H1 (cell line): ENCODE measurements around the gene MRRF. TPM values are rescaled to one million over a fixed set of nuclear protein-coding genes. Genes with fewer than 3 reads are reported as not detected.

Source experiments
- CTCF ChIA-PET: fragments of 300-600 bp; sonication (Branson Sonifier 250); formaldehyde crosslinking; loops from one replicate; lab custom pipeline; 2021; ENCODE audit not compliant: partially characterized antibody; lab: Charles Lee
- POLR2A ChIA-PET: fragments of 300-600 bp; sonication (Branson Sonifier 250); formaldehyde crosslinking; loops from one replicate; lab custom pipeline; 2021; ENCODE audit warnings: inconsistent platforms; ENCODE audit not compliant: partially characterized antibody; lab: Charles Lee
- DNase-seq, 2 experiments: peaks; one replicate each; pipeline versions ENCODE4 v3.0.0 to v3.0.0-alpha.2; 2010 to 2022; ENCODE audit warnings: low spot score in 2 of 2, low read depth in 1 of 2, mixed read lengths in 1 of 2
- FAIRE-seq: peaks from 2 replicates; lab custom pipeline; 2011; peaks lifted over from hg19 to GRCh38; lab: Jason Lieb, UNC
- H2AFZ ChIP-seq: 2 replicates; pipeline ENCODE4 v1.8.1; 2012; ENCODE audit warnings: low read length, inconsistent platforms
- H2AK5ac ChIP-seq: 2 replicates; pipeline ENCODE4 v1.6.1; 2013; ENCODE audit warnings: low read depth, low read length
- H2BK120ac ChIP-seq: replicated peaks from 2 replicates; pipeline ENCODE3; 2013; ENCODE audit warnings: low read depth, low read length, inconsistent platforms
- H2BK12ac ChIP-seq: 2 replicates; pipeline ENCODE4 v1.6.1; 2013; ENCODE audit warnings: low read depth, low read length
- H2BK15ac ChIP-seq: 2 replicates; pipeline ENCODE4 v1.6.1; 2013; ENCODE audit warnings: low read length
- H2BK20ac ChIP-seq: 2 replicates; pipeline ENCODE4 v1.6.1; 2013; ENCODE audit warnings: low read length
- H2BK5ac ChIP-seq: 2 replicates; pipeline ENCODE4 v1.6.1; 2013; ENCODE audit warnings: low read depth, low read length
- H3K14ac ChIP-seq: 2 replicates; pipeline ENCODE4 v1.6.1; 2013; ENCODE audit warnings: inconsistent platforms; ENCODE audit not compliant: insufficient read length
- H3K18ac ChIP-seq: 2 replicates; pipeline ENCODE4 v1.6.1; 2013; ENCODE audit warnings: low read length; ENCODE audit errors: extremely low read depth
- H3K23ac ChIP-seq: 2 replicates; pipeline ENCODE4 v1.6.1; 2013; ENCODE audit warnings: inconsistent platforms; ENCODE audit not compliant: insufficient read length
- H3K23me2 ChIP-seq: 2 replicates; pipeline ENCODE4 v1.6.1; 2013; ENCODE audit warnings: low read depth, low read length
- H3K27ac ChIP-seq: 2 replicates; pipeline ENCODE4 v1.6.1; 2011; ENCODE audit warnings: low read depth, low read length, inconsistent platforms
- H3K27me3 ChIP-seq, 4 experiments: replicated peaks in 1 of 4; 1 replicate in 1 of 4; 2 replicates in 3 of 4; pipeline versions ENCODE4 v1.6.1 to v1.8.1; 2011 to 2013; ENCODE audit warnings: low read length in 3 of 4, mild to moderate bottlenecking in 3 of 4, inconsistent platforms in 2 of 4, mixed read lengths in 2 of 4, moderate library complexity in 1 of 4; ENCODE audit not compliant: control insufficient read depth in 3 of 4, insufficient read depth in 3 of 4; ENCODE audit errors: extremely low read depth in 1 of 4
- H3K36me3 ChIP-seq, 4 experiments: 2 replicates each; pipeline versions ENCODE4 v1.6.1 to v1.8.1; 2011 to 2013; ENCODE audit warnings: mild to moderate bottlenecking in 4 of 4, low read length in 3 of 4, moderate library complexity in 2 of 4, control low read depth in 1 of 4, inconsistent platforms in 1 of 4; ENCODE audit not compliant: insufficient read depth in 4 of 4, control insufficient read depth in 2 of 4
- H3K4ac ChIP-seq: replicated peaks from 2 replicates; pipeline ENCODE3; 2013; ENCODE audit warnings: low read length, low read depth, mixed read lengths, inconsistent platforms; ENCODE audit not compliant: insufficient read length
- H3K4me1 ChIP-seq, 4 experiments: replicated peaks in 1 of 4; 1 replicate in 1 of 4; 2 replicates in 3 of 4; pipeline versions ENCODE4 v1.6.1 to v1.8.1; 2011 to 2013; ENCODE audit warnings: low read length in 3 of 4, inconsistent platforms in 2 of 4, mixed read lengths in 1 of 4; ENCODE audit not compliant: insufficient read depth in 4 of 4, control insufficient read depth in 3 of 4
- H3K4me2 ChIP-seq, 2 experiments: 2 replicates each; pipeline versions ENCODE4 v1.6.1 to v1.8.1; 2011 to 2013; ENCODE audit warnings: low read depth in 2 of 2, low read length in 2 of 2, control low read depth in 1 of 2, inconsistent platforms in 1 of 2, mild to moderate bottlenecking in 1 of 2; ENCODE audit not compliant: insufficient read depth in 1 of 2
- H3K4me3 ChIP-seq, 4 experiments: fragments of 200-600, 300-600 bp in 1 of 4; sonication (generic), shearing (Covaris generic), sonication (Bioruptor Twin) in 1 of 4; 2 replicates each; pipeline versions ENCODE4 v1.5.1 to v1.8.1; 2011 to 2016; ENCODE audit warnings: low read length in 4 of 4, low read depth in 3 of 4, control low read depth in 2 of 4, inconsistent platforms in 2 of 4, mild to moderate bottlenecking in 2 of 4, mixed read lengths in 1 of 4, moderate library complexity in 1 of 4; ENCODE audit not compliant: insufficient read depth in 2 of 4; ENCODE audit errors: extremely low read depth in 1 of 4
- H3K56ac ChIP-seq: replicated peaks from 2 replicates; pipeline ENCODE3; 2013; ENCODE audit warnings: low read depth, mild to moderate bottlenecking, mixed read lengths, low read length, inconsistent platforms; ENCODE audit not compliant: insufficient read length
- H3K79me1 ChIP-seq: 2 replicates; pipeline ENCODE4 v1.6.1; 2013; ENCODE audit warnings: low read depth, low read length, control low read depth
- H3K79me2 ChIP-seq, 2 experiments: 2 replicates each; pipeline versions ENCODE4 v1.6.1 to v1.8.1; 2012 to 2013; ENCODE audit warnings: low read length in 2 of 2, mild to moderate bottlenecking in 2 of 2, inconsistent platforms in 1 of 2; ENCODE audit not compliant: insufficient read depth in 2 of 2, control insufficient read depth in 1 of 2
- H3K9ac ChIP-seq, 4 experiments: replicated peaks in 1 of 4; 1 replicate in 1 of 4; 2 replicates in 3 of 4; pipeline versions ENCODE4 v1.6.1 to v1.8.1; 2011 to 2013; ENCODE audit warnings: low read depth in 3 of 4, low read length in 3 of 4, control low read depth in 2 of 4, mild to moderate bottlenecking in 2 of 4, moderate library complexity in 2 of 4, inconsistent platforms in 1 of 4; ENCODE audit errors: extremely low read depth in 1 of 4
- H3K9me3 ChIP-seq, 2 experiments: 2 replicates each; pipeline versions ENCODE4 v1.6.1 to v1.8.1; 2012 to 2013; ENCODE audit warnings: mild to moderate bottlenecking in 2 of 2, moderate library complexity in 2 of 2, control low read depth in 1 of 2, inconsistent platforms in 1 of 2, low read depth in 1 of 2, low read length in 1 of 2, mixed read lengths in 1 of 2; ENCODE audit not compliant: insufficient read depth in 2 of 2
- H4K20me1 ChIP-seq, 2 experiments: replicated peaks in 1 of 2; 2 replicates each; pipeline versions ENCODE3 to v1.8.1; 2011 to 2013; ENCODE audit warnings: inconsistent platforms in 2 of 2, low read length in 2 of 2, mild to moderate bottlenecking in 1 of 2; ENCODE audit not compliant: insufficient read depth in 2 of 2, control insufficient read depth in 1 of 2
- H4K5ac ChIP-seq: 2 replicates; pipeline ENCODE4 v1.6.1; 2013; ENCODE audit warnings: low read length, low read depth, mixed read lengths, inconsistent platforms; ENCODE audit not compliant: insufficient read length
- H4K8ac ChIP-seq: 2 replicates; pipeline ENCODE4 v1.8.0; 2013; ENCODE audit warnings: mild to moderate bottlenecking, moderate library complexity, low read length, inconsistent platforms; ENCODE audit not compliant: insufficient read depth; ENCODE audit errors: extremely low read depth
- H4K91ac ChIP-seq: replicated peaks from 2 replicates; pipeline ENCODE3; 2013; ENCODE audit warnings: low read length, mixed read lengths, inconsistent platforms; ENCODE audit not compliant: insufficient read length
- ASH2L ChIP-seq: fragments of 200-600, 300-600 bp; sonication (generic); IDR thresholded peaks from one replicate; pipeline ENCODE4 v1.7.1; 2017; ENCODE audit warnings: low read length
- ATF2 ChIP-seq: IDR thresholded peaks from 2 replicates; pipeline ENCODE4 v1.6.1; 2012; ENCODE audit warnings: low read length, inconsistent platforms
- ATF3 ChIP-seq: IDR thresholded peaks from 2 replicates; pipeline ENCODE4 v1.6.1; 2011; ENCODE audit warnings: low read depth, mild to moderate bottlenecking, low read length; ENCODE audit not compliant: insufficient read depth
- BRCA1 ChIP-seq: IDR thresholded peaks from 2 replicates; pipeline ENCODE4 v1.6.1; 2012; ENCODE audit warnings: low read depth, low read length, improper control_type of control experiment
- CHD1 ChIP-seq: IDR thresholded peaks from 2 replicates; pipeline ENCODE4 v1.6.1; 2012; ENCODE audit warnings: low read depth, low read length, improper control_type of control experiment
- CHD2 ChIP-seq: IDR thresholded peaks from 2 replicates; pipeline ENCODE4 v1.6.1; 2012; ENCODE audit warnings: low read length, improper control_type of control experiment
- KDM1A ChIP-seq: fragments of 200-600, 300-600 bp; sonication (generic); IDR thresholded peaks from 2 replicates; pipeline ENCODE4 v1.7.1; 2016; ENCODE audit warnings: mild to moderate bottlenecking, low read length, borderline replicate concordance
- PHF8 ChIP-seq: fragments of 200-600 bp; sonication (generic); conservative IDR thresholded peaks from 2 replicates; pipeline ENCODE4 v1.7.1; 2012; ENCODE audit warnings: low read depth, mild to moderate bottlenecking, inconsistent platforms, low read length, moderate library complexity
- POLR2A ChIP-seq, 2 experiments: IDR thresholded peaks; 1 replicate in 1 of 2; 2 replicates in 1 of 2; pipeline ENCODE4 v1.6.1; 2011; ENCODE audit warnings: low read depth in 2 of 2, low read length in 2 of 2, mild to moderate bottlenecking in 2 of 2; ENCODE audit errors: control extremely low read depth in 1 of 2
- SP2 ChIP-seq: IDR thresholded peaks from 2 replicates; pipeline ENCODE4 v1.6.1; 2012; ENCODE audit warnings: mild to moderate bottlenecking, low read length, inconsistent platforms
- TAF7 ChIP-seq: optimal IDR thresholded peaks from 2 replicates; pipeline ENCODE3; 2011; ENCODE audit warnings: low read depth, mild to moderate bottlenecking, inconsistent platforms, low read length, moderate library complexity, borderline replicate concordance
- TEAD4 ChIP-seq: IDR thresholded peaks from 2 replicates; pipeline ENCODE4 v1.6.1; 2012; ENCODE audit warnings: low read depth, low read length, inconsistent platforms, mixed read lengths
- WGBS, 2 experiments: shearing (Covaris generic) in 1 of 2; methylation state at CpG; one replicate each; pipeline versions ENCODE4 v1.1.6 to v1.1.7; 2013 to 2015; ENCODE audit warnings: low lambda C conversion rate in 2 of 2, mixed read lengths in 2 of 2, inconsistent platforms in 1 of 2, low coverage in 1 of 2, missing lambda C conversion rate in 1 of 2; ENCODE audit not compliant: insufficient replicate concordance in 2 of 2, insufficient coverage in 1 of 2, insufficient read length in 1 of 2; ENCODE audit errors: extremely low coverage in 1 of 2, missing lambda C conversion rate in 1 of 2; 5-methylcytosine and 5-hydroxymethylcytosine counted together
- polyA plus RNA-seq, 7 experiments: library from polyadenylated mRNA; depleted of rRNA in 3 of 7; stranded (reverse) in 5 of 7; unstranded in 2 of 7; fragments of >200 nt in 5 of 7; fragments of 200-250 nt in 2 of 7; gene quantifications; 1 replicate in 5 of 7; 2 replicates in 1 of 7; 4 replicates in 1 of 7; pipeline versions ENCODE4 v1.2.1 to v1.2.3, GENCODE V29; 2011 to 2013; ENCODE audit warnings: missing spikeins in 2 of 7, mixed read lengths in 2 of 7
- total RNA-seq: library from RNA; stranded (reverse); fragmentation: NEBNext Ultra II Directional; extraction: Animal tissue kit (Norgen Biotek cat#: 25700); gene quantifications from 2 replicates; pipeline ENCODE4 v1.2.1, GENCODE V29; 2021

MRRF gene
- total and polyA plus RNA-seq, 2 of the 8 experiments (the other 6 are each of a cell fraction or from before 2014, with no cell fraction given) = 29.4 to 47.8 TPM

GRCh38 chr9:122276096-122276495 lies 11.4 kb downstream of the MRRF start:
- Histone ChIP-seq H3K4me3 (no peak overlapping the region), H3K4ac (no peak overlapping the region), H3K23ac (no peak overlapping the region), H2AK5ac (no peak overlapping the region), H2BK12ac (no peak overlapping the region), H4K20me1 (peaks cover 1% of the 10 kb centered on the region in 2 experiments), H3K27me3 (no peaks in the 10 kb centered on the region), H3K4me1 (peaks cover 0 to 2% (median 0%) of the 10 kb centered on the region in 4 experiments; a peak in 2 of 7 replicates), H3K23me2 (no peaks in the 10 kb centered on the region; the same call in 1 of the 2 replicates), H3K18ac (no peak overlapping the region), H2BK15ac (no peak overlapping the region), H3K9me3 (peaks cover 0 to 6% of the 10 kb centered on the region in 2 experiments; a peak in 1 of 4 replicates), H3K36me3 (peaks cover 2 to 20% (median 13%) of the 10 kb centered on the region in 4 experiments; a peak in 7 of 8 replicates), H3K79me2 (peaks cover 0 to 19% of the 10 kb centered on the region in 2 experiments; a peak in 2 of 4 replicates), H4K5ac (no peak overlapping the region), H4K91ac (no peak overlapping the region), H2AFZ (no peak overlapping the region), H3K79me1 (0 out of 2 replicates have a peak, but pooled peaks cover 2% of the 10 kb centered on the region), H3K14ac (no peak overlapping the region), H4K8ac (no peak overlapping the region), H2BK5ac (no peak overlapping the region), H3K4me2 (no peak overlapping the region), H3K27ac (no peak overlapping the region), H2BK120ac (no peak overlapping the region), H2BK20ac (no peak overlapping the region), H3K9ac (no peak overlapping the region), H3K56ac (no peak overlapping the region)
- no peak for FAIRE-seq
- ChIA-PET CTCF (interaction anchor here (1.1 to 1.5 kb wide), 2 partner anchors 11 to 71 kb away, joined by 3 read pairs; partner anchors contain the start of genes MRRF and RBM18), POLR2A (interaction anchor here (1.5 kb wide), 1 partner anchor 11 kb away, joined by 6 read pairs; the partner anchor contains the start of genes MRRF and RBM18)
- no peak for DNase-seq
- 92% methylated on average over 7 of the region's 7 CpGs; no CpG with 5 or more reads in 1 of the 2 experiments for WGBS, 2 experiments
- no peak for TF ChIP-seq POLR2A (IDR thresholded peaks at IDR 0.05; ENCODE audit: control extremely low read depth in 1 of 2, low read depth in 2 of 2, low read length in 2 of 2)
- no peak for TF ChIP-seq SP2
- no peak for TF ChIP-seq CHD2
- TF ChIP-seq KDM1A = no peak
- TF ChIP-seq PHF8 = no peak
- no peak for TF ChIP-seq TEAD4
- no peak for TF ChIP-seq ATF3
- TF ChIP-seq TAF7 = no peak
- no peak for TF ChIP-seq BRCA1
- TF ChIP-seq CHD1 = no peak
- TF ChIP-seq ASH2L = no peak
- no peak for TF ChIP-seq ATF2
